Activated CD8-positive, alpha-beta memory T cell treated with anti-CD3 and anti-CD28 coated beads, Interleukin-2, amount 10 ng/mL, durations not matched to agents 7 days and 5 days (primary cell): ENCODE data around the gene MSANTD1. TPM values are rescaled to one million over a fixed set of nuclear protein-coding genes. Genes with fewer than 3 reads are reported as not detected.
"Not testable (repeated sequence)": the region's sequence is repeated elsewhere in the genome, so short reads cannot be mapped to it uniquely, and the experiment has no call there.

ENCODE experiments used
- ATAC-seq: fragments of 150-1000 bp; cut with Tn5 transposase; one replicate; pipeline ENCODE4 v1.10.0; 2021; ENCODE audit warnings: moderate library complexity
- CTCF ChIA-PET: fragments of 350-600 bp; sonication (Branson Sonifier 250); formaldehyde crosslinking; loops from one replicate; lab custom pipeline; 2021; ENCODE audit warnings: antibody characterized with exemption; lab: Charles Lee
- DNase-seq: peaks from one replicate; pipeline ENCODE4 v3.0.0-alpha.2; 2020
- H3K27ac Mint-ChIP-seq: one replicate; pipeline ENCODE4 v1.8.0; 2021; ENCODE audit warnings: mild to moderate bottlenecking, mixed read lengths
- H3K27me3 Mint-ChIP-seq: one replicate; pipeline ENCODE4 v1.8.0; 2021; ENCODE audit warnings: mixed read lengths
- H3K36me3 Mint-ChIP-seq: one replicate; pipeline ENCODE4 v1.8.0; 2021; ENCODE audit warnings: mild to moderate bottlenecking, mixed read lengths
- H3K4me1 Mint-ChIP-seq: one replicate; pipeline ENCODE4 v1.8.0; 2021; ENCODE audit warnings: mixed read lengths
- H3K4me3 Mint-ChIP-seq: one replicate; pipeline ENCODE4 v1.8.0; 2021; ENCODE audit warnings: mild to moderate bottlenecking, moderate library complexity, mixed read lengths
- H3K9me3 Mint-ChIP-seq: one replicate; pipeline ENCODE4 v1.8.0; 2022; ENCODE audit warnings: low read depth, mixed read lengths
- total RNA-seq, 2 experiments: library from RNA; stranded (reverse); gene quantifications; one replicate each; pipeline ENCODE4 v1.2.3, GENCODE V29; 2021

MSANTD1 gene
- total RNA-seq, 2 experiments from 2014 or later, result 0.73 to 0.82 TPM

DNA sequence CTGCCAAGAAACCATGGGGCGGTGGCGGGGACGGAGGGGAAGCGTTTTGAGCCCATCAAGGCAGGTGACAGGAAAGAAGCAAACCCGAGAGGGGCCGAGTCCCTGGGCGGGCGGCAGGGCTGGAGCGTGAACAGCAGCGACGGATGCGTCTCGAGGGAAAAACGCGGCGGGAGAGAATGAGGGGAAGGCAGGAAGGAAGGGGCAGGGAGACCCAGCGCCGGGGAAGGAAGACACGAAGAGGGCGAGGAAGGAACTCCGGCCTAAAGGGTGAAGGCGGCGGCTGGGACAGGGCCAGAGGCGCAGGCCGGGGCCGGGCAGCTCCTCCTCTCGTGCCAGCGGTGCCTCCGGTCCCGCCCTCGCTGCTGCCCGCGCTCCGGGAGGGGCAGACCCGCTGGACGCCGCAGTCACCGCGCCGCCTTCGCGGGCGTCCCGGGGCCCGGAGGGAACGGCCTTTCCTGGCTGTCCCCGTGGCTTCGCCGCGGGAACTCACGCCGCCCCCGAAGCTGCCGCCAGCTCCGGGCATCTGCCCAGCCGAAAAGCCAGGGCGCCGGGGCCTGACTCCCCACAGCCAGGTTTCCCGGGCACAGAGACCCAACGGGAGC, 43.1 kb downstream of the MSANTD1 start:
- Mint-ChIP-seq H3K27ac (no peak overlapping the region), H3K4me1 (peaks cover 6% of the 10 kb centered on the region)

DNA sequence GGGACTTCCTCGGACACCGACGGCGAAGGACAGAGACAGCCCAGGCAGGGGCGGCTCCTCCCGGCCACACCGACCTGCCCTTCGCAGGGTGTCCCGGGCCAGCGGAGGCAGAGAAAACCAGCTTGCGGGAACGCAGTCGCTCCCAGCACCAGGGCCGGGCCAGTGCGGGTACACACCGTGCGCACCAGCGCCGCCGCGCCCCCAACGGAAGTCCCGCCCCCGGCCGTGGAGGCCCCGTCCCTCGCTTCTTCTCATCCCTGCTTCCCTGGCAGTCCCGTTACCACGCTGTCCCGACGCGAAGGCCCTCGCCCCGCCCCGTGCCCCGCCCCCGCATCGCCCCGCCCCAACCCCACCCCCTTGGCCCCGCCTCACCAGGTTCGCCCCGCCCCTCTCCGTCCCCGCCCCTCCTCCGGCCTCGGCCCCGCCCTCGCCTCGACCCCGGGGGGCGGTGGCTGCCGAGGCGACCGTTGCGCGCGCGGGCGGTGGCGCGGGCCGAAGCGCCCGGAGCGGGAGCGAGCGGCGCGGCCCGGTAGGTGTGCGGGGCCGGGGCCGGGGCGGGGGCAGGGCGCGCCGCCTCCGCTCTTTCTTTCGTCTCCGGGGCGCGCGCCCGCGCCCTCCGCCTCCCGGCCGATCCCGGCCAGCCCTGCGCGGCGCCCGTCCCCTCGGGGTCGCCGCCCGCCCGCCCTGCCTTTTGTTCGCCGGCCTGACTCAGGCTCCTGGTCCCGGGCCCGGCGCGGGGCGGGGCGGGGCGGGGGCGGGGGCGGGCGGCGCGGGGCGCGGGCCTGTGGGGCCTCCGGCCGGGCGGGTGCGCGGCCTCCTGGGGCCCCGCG, 43.8 kb downstream of the MSANTD1 start, which contains the start of gene RGS12:
RGS12 (plus strand) TSS at position 451 of the 830 bp plus-strand sequence. CDS start 23,150 bp downstream, outside the sequence.
- peaks cover 6% of the 10 kb centered on the region for H3K4me1 Mint-ChIP-seq
- ATAC-seq (peak; percentile 93), DNase-seq (peak; percentile 88)
- no peaks in the 10 kb centered on the region for H3K9me3 Mint-ChIP-seq
- H3K27ac Mint-ChIP-seq, result no peak within 1 kb of the TSS
- CTCF ChIA-PET, result interaction anchor here (2.0 kb wide), 1 partner anchor 185 kb away, joined by 7 read pairs; no protein-coding TSS in a partner anchor
- peak within 1 kb of the TSS; percentile 76 for H3K4me3 Mint-ChIP-seq
- H3K36me3 Mint-ChIP-seq, result no peaks in the 10 kb centered on the region
- peaks cover 66% of the 10 kb centered on the region for H3K27me3 Mint-ChIP-seq

More for the DNA sequence above, 43.1 kb downstream of the MSANTD1 start:
- CTCF ChIA-PET, result interaction anchor here (2.0 kb wide), 1 partner anchor 185 kb away, joined by 7 read pairs; no protein-coding TSS in a partner anchor
- Mint-ChIP-seq H3K4me3 (peak overlapping the region; percentile 76), H3K9me3 (no peaks in the 10 kb centered on the region), H3K27me3 (peaks cover 66% of the 10 kb centered on the region), H3K36me3 (no peaks in the 10 kb centered on the region)
- ATAC-seq, result peak; percentile 32
- peak; percentile 42 for DNase-seq

DNA sequence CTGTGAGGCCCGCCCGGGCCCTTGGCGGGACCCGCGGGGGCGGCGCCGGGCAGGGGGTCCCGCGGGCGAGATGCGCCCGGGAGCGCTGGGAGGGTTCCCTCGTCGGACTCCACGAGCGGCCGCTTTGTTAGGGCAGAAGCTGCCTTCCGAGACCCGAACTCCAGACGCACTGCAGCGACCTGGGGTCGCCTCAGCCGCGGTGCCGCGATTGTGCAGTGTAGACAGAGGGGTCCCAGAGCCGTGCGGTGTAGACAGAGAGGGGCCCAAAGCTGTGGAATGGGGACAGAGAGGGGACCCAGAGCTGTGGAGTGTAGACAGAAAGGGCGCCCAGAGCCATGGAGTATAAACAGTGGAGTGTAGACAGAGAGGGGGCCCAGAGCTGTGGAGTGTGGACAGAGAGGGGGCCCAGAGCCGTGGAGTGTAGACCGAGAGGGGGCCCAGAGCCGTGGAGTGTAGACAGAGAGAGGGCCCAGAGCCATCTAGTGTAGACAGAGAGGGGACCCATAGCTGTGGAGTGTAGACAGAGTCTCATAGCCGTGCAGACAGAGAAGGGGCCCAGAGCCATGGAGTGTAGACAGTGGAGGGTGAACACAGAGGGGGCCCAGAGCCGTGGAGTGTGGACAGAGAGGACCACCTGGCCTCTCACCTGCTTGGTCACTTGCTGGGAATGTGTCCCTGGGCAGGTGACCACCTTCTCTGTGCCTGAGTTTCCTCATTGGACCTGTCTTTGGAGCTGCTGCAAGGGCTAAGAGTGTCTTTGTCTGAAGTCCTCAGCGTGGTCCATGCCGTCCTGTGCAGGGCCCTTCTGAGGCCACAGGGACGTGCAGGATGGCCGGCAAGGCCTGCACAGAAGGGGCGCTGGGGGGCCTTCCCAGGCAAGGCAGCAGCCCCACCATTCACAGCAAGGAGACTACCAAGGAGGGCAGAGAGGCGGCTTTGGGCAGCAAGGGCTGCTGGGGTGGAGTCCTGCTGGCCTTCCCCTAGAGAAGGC, 44.7 kb downstream of the MSANTD1 start:
- CTCF ChIA-PET, result interaction anchor here (2.0 kb wide), 1 partner anchor 186 kb away, joined by 7 read pairs; no protein-coding TSS in a partner anchor
- DNase-seq (peak; percentile 41), ATAC-seq (no peak)
- Mint-ChIP-seq H3K4me1 (peaks cover 6% of the 10 kb centered on the region), H3K4me3 (peak overlapping the region; percentile 52), H3K27ac (no peak overlapping the region), H3K27me3 (peaks cover 75% of the 10 kb centered on the region), H3K36me3 (no peaks in the 10 kb centered on the region), H3K9me3 (no peaks in the 10 kb centered on the region)

DNA sequence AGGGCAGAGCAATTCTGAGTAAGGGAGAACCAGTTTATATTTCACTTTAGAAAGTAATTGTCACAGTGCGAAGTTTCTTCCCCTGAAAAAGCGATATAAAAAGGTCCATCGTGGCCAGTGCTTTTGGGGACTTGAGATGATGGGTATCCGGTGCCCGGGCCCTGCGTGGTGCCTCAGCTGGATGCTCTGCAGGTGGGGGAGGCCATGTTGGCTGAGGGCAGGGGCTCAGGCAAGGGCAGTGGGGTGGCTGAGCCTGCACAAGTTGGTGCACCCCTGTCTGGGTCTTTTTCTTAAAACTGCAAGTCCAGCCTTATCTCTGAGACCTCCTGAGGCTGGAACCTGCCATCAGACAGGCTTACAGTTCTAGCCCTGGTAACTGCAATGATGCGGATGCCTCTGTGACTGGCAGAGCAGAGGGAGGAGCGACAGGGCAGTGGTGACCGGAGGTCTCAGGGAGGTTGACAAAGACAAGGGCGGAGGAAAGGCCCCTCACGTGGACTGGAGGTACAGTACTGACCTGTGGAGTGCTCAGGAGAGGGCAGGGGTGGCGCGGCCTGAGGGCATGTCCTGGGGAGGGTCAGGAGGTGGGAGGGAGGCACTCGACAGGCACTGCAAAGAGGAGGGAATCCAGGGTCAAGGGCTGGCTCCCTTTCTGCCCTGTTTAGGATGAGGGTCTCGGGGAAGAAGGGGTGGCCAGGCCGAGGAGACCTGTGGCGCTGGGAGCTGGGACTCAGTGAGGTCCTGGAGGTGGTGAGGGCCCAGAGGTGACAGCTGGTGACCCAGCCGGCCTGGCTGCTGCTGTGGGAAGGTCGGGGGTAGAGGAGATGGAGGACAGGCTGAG, 45.7 kb downstream of the MSANTD1 start:
- H3K4me3 Mint-ChIP-seq, result no peak overlapping the region
- H3K27ac Mint-ChIP-seq, result no peak overlapping the region
- CTCF ChIA-PET, result no interaction called here

DNA sequence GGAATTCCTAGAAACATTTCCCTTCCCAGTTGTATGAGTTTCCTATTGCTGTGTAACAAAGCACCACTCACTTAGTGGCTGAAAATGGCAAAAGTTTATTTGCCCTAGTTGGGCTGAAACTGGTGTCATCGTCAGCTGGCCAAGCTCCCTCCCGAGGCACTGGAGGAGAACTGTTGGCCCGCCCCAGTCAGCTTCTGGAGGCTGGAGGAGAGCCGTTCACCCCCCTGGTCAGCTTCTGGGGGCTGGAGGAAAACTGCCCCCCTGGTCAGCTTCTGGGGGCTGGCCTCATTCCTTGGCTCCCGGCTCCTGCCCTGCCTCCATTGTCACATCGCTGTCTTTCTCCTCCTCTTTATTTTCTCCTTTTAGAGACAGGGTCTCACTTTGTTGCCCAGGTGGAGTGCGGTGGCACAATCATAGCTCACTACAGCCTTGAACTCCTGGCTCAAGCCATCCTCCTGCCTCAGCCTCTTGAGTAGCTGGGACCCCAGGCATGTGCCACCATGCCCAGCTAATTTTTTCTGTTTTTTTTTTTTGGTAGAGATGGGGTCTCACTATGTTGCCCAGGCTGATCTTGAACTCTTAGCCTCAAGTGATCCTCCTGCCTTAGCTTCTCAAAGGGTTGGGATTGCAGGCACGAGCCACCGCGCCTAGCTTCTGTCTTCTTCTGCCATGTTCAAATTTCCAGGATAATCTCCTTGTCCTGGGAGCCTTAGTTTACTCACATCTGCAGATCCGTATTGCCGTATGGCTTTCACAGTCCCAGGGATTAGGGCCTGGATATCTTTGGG, 47.1 kb downstream of the MSANTD1 start:
- CTCF ChIA-PET, result no interaction called here
- peak; percentile 26 for DNase-seq
- no peaks in the 10 kb centered on the region for H3K36me3 Mint-ChIP-seq
- H3K27me3 Mint-ChIP-seq, result peaks cover 67% of the 10 kb centered on the region
- ATAC-seq, result no peak
- no peak overlapping the region for H3K4me3 Mint-ChIP-seq
- H3K4me1 Mint-ChIP-seq, result peaks cover 6% of the 10 kb centered on the region
- H3K9me3 Mint-ChIP-seq, result no peaks in the 10 kb centered on the region
- H3K27ac Mint-ChIP-seq, result no peak overlapping the region

More for the DNA sequence above, 45.7 kb downstream of the MSANTD1 start:
- DNase-seq, result peak; percentile 40
- Mint-ChIP-seq H3K4me1 (peaks cover 6% of the 10 kb centered on the region), H3K36me3 (no peaks in the 10 kb centered on the region), H3K9me3 (no peaks in the 10 kb centered on the region), H3K27me3 (peaks cover 81% of the 10 kb centered on the region)
- ATAC-seq, result no peak

DNA sequence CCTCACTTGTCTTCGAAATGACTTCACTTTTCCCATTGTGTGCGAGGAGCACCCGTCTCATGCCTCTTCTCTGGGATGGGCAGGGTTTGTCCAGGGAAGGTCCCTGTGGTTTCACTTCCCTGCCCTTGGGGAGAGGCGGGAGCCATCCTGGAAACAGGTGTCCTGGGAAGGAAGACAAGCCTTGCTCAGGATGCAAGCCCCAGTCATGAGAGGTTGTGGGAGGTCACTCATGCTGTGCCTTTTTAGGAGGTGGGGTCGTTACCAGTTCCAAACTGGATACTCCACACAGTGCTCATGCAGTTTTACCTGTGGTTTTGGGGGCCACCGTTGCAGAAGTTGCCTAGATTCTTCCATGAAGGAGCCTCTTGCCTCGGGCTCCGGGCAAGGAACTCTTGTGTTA, 47.7 kb downstream of the MSANTD1 start:
- Mint-ChIP-seq H3K36me3 (no peaks in the 10 kb centered on the region), H3K9me3 (no peaks in the 10 kb centered on the region), H3K4me1 (peaks cover 10% of the 10 kb centered on the region), H3K4me3 (no peak overlapping the region), H3K27me3 (peaks cover 66% of the 10 kb centered on the region), H3K27ac (no peak overlapping the region)
- DNase-seq (peak; percentile 29), ATAC-seq (no peak)
- CTCF ChIA-PET, result no interaction called here

DNA sequence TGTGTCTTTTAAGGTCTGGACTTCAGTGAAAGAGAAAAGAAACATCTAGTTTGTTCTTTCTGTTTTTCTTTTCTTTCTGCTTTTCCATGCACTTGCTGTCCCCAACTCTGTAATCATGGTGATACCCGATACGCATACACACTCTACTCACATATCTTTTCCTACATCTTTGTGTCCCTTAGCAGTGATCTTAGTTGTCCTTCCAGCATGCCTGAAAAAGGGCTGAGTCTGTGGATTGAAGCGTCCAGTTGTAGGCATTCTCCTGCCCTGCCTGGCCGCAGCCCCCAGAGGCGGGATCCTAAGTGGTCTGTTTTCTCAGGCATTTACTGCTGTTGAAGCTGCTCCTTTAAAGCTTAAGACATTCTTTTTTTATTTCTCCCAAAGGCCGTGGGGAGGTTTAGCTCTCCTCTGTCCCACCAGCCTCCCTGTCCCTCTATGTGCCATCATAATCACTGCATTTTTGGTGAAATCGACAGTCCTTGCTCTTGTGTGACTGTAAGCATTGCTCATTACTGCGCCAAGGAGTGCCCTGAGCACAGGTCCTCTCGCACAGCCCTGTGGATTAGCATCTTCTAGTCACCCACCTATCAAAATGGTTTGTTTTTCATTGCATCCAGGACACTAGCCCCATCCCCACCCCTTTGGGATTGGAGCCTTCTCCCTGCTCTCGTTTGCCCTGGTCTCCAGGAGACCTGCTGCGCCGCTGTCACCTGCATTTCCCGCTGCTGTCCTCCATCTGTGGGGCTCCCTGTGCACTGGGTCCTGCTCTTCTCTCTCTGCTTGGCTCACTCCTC, 48.3 kb downstream of the MSANTD1 start:
- ATAC-seq, result no peak
- H3K4me3 Mint-ChIP-seq, result no peak overlapping the region
- peaks cover 12% of the 10 kb centered on the region for H3K4me1 Mint-ChIP-seq
- H3K27me3 Mint-ChIP-seq, result peaks cover 62% of the 10 kb centered on the region
- H3K36me3 Mint-ChIP-seq, result no peaks in the 10 kb centered on the region
- CTCF ChIA-PET, result no interaction called here
- peak; percentile 28 for DNase-seq
- H3K27ac Mint-ChIP-seq, result no peak overlapping the region
- H3K9me3 Mint-ChIP-seq, result no peaks in the 10 kb centered on the region

DNA sequence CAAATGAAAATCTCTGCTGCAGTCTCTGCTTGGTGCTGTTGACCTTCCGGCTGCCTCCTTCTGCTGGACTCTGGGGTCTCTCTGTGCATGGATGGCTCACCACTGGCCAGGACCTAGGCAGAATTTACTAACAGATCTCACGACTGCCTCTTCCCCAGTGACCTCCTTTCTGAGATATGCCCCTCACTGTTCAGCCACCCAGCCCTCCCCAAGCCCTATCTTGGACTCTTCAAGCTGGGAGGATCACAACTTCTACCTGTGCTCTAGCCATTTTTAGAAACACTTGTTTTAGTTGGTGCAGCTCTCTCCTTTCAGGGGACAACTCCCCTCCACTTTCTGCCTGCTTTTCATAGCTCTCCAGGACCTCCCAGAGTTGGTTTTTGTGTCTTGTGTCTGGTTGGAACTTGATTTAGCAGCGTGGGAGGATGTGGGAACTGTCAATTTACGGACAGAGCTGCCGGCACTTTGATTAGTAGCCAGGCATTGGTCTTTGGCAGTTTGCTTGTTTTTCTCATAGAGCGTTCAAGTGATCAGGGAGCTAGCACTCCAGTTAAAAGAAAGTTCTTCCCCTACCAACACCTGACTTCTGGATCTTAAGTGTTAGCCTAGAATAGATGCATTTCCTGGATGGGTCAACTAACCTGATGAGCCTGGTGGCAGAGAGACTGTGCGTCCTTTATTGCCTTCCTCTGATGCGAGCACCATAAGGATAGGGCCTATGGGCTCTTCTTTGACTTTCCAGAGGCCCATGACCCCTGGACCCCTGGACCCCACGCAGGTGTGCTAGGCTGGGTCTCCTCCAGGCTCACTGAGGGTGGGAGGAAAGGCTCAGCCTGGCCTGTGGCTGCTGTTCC, 50.4 kb downstream of the MSANTD1 start:
- H3K9me3 Mint-ChIP-seq, result no peaks in the 10 kb centered on the region

DNA sequence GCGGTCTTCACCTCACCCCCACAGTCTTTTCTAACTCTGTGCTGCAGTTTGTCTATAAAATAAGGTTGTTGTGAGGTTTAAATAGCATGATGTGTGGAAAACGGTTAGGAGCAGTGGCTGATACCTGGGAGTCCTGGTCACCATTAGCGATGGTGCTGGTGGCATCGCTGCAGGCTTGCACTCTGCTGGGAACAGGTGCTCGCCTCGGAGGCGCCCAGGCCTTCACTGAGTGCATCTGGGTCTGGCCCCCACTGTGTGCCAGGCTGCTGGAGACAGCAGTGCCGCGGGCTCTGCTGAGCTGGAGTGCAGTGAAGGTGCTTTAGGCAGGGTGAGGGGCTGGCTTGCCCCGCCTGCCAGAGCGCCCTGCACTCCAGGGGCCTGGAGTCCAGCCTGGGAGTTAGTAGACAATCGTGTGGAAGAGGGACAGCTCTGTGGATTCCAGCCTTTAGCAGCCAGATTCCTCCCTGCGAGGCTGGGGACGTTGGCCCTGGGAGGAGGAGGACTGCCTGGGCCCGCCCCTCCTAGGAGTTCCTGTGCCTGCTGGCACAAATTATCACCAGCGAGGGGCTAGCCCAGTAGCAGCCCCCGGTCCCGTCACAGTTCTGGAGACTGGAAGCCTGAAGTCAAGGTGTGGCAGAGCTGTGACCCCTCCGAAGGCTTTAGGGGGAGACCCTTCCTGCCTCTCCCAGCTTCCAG, 51.2 kb downstream of the MSANTD1 start:
- CTCF ChIA-PET, result no interaction called here
- peaks cover 32% of the 10 kb centered on the region for H3K4me1 Mint-ChIP-seq
- H3K9me3 Mint-ChIP-seq, result no peaks in the 10 kb centered on the region
- no peak overlapping the region for H3K27ac Mint-ChIP-seq
- DNase-seq (no peak), ATAC-seq (no peak)
- H3K27me3 Mint-ChIP-seq, result peaks cover 66% of the 10 kb centered on the region
- no peak overlapping the region for H3K4me3 Mint-ChIP-seq
- H3K36me3 Mint-ChIP-seq, result no peaks in the 10 kb centered on the region

More for the DNA sequence above, 50.4 kb downstream of the MSANTD1 start:
- CTCF ChIA-PET, result no interaction called here
- no peak overlapping the region for H3K4me3 Mint-ChIP-seq
- ATAC-seq (no peak), DNase-seq (no peak)
- H3K36me3 Mint-ChIP-seq, result no peaks in the 10 kb centered on the region
- peaks cover 29% of the 10 kb centered on the region for H3K4me1 Mint-ChIP-seq
- peaks cover 66% of the 10 kb centered on the region for H3K27me3 Mint-ChIP-seq
- H3K27ac Mint-ChIP-seq, result no peak overlapping the region

DNA sequence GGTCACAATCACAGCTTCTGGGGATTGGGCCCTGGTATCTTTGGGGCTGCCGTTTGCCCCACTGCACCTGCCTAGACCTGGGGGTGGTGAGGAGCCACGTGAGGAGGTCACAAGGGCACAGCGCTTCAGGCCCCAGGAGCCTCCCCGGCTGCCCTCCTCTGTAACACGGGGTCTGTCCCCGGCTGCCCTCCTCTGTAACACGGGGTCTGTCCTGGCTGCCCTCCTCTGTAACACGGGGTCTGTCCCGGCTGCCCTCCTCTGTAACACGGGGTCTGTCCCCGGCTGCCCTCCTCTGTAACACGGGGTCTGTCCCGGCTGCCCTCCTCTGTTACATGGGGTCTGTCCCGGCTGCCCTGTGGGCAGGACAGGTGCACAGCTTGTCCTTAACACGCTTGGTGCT, 51.9 kb downstream of the MSANTD1 start:
- H3K27ac Mint-ChIP-seq, H3K4me3 Mint-ChIP-seq, H3K36me3 Mint-ChIP-seq, H3K9me3 Mint-ChIP-seq, DNase-seq, CTCF ChIA-PET, ATAC-seq: not testable (repeated sequence)
- Mint-ChIP-seq H3K4me1 (peaks cover 34% of the 10 kb centered on the region), H3K27me3 (peaks cover 68% of the 10 kb centered on the region)
